Right kidney (tissue), 9 donors: ENCODE results near the gene ATG2B.

Source experiments
- DNase-seq: peaks from one replicate; pipeline ENCODE4 v3.0.0-alpha.2; 2016
- long read RNA-seq, 8 donors: transcript quantifications; one replicate each; lab custom pipeline, GENCODE V29; 2026

The ATG2B gene, protein sequence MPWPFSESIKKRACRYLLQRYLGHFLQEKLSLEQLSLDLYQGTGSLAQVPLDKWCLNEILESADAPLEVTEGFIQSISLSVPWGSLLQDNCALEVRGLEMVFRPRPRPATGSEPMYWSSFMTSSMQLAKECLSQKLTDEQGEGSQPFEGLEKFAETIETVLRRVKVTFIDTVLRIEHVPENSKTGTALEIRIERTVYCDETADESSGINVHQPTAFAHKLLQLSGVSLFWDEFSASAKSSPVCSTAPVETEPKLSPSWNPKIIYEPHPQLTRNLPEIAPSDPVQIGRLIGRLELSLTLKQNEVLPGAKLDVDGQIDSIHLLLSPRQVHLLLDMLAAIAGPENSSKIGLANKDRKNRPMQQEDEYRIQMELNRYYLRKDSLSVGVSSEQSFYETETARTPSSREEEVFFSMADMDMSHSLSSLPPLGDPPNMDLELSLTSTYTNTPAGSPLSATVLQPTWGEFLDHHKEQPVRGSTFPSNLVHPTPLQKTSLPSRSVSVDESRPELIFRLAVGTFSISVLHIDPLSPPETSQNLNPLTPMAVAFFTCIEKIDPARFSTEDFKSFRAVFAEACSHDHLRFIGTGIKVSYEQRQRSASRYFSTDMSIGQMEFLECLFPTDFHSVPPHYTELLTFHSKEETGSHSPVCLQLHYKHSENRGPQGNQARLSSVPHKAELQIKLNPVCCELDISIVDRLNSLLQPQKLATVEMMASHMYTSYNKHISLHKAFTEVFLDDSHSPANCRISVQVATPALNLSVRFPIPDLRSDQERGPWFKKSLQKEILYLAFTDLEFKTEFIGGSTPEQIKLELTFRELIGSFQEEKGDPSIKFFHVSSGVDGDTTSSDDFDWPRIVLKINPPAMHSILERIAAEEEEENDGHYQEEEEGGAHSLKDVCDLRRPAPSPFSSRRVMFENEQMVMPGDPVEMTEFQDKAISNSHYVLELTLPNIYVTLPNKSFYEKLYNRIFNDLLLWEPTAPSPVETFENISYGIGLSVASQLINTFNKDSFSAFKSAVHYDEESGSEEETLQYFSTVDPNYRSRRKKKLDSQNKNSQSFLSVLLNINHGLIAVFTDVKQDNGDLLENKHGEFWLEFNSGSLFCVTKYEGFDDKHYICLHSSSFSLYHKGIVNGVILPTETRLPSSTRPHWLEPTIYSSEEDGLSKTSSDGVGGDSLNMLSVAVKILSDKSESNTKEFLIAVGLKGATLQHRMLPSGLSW (N-terminal part only)
- long read RNA-seq, donor 1, result 0 reads
- long read RNA-seq, donor 2, result 0 reads
- long read RNA-seq, donor 3, result 0 reads
- long read RNA-seq, donor 4, result 0 reads
- long read RNA-seq, donor 5, partial matches to known transcripts, result 70 of 86 reads
- long read RNA-seq, donor 5, other reads (novel, unspliced or antisense), result 16 of 86 reads
- long read RNA-seq, donor 6, result 0 reads
- long read RNA-seq, donor 7, result 0 reads
- long read RNA-seq, donor 8, result 0 reads

DNA sequence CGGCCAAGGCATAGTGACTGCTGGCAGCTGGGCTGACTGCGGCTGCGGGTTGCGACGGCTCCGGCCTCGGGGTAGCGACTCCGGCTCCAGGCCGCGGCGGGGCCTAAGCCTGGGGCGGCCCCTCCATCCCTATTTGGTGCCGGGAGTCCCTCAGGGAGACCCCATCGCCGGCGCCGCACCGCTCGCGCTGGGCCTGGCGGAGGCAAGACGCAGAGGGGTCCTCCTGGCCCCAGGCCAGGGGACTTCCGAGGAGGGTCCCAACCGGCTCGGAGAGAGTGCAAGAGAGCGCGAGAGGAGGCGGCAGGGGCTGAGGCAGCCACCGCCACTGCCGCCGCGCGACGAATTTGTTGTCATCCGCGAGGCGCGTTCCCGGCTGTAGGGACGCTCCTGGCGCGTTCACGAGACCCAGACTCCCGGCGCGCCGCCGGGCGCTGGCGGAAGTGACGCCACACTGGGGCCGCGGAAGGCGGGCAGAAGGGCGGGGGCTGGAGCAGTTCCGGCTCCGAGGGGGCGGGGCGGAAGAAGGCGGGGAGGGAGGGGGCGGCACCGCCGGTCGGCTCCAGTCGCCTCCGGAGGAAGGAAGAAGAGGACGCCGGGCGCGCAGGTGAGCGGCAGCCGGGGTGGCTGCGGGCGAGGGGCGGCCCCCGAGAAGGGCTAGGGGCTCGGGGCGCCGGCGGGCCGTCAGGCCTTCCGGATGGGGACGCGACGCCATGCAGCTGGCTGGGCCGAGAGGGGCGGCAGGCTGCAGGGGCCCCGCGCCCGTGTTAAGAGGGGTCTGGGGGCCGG, at the start of gene ATG2B, which contains the start of gene GSKIP:
Gene ATG2B, minus strand, starts transcription at position 377 of the 786 bp plus-strand sequence. Its CDS starts 365 bp downstream, at position 12.
Gene GSKIP, plus strand, starts transcription at position 562 of the 786 bp plus-strand sequence. CDS start 18,722 bp downstream, outside the sequence.
- DNase-seq, result peak; percentile 93

DNA sequence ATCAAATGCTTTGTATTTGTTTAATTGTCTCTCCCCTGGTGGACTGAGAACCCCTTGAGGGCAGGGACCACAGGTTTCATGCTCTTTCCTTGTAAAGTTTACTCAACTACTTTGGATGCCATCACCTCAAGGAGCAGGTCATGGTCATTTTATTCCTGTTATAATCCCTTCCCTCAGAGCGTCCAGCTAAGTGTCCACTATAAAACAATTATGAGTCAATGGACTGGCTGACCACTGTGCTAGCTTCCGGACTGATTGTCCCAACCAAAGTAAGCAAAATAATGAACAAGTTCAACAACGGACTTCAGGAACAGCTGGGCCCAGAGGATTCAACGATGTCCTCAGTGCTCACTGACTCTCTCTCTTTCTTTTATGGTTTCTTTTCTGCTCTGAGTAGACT, 47.0 kb upstream of the ATG2B start:
- no peak for DNase-seq

DNA sequence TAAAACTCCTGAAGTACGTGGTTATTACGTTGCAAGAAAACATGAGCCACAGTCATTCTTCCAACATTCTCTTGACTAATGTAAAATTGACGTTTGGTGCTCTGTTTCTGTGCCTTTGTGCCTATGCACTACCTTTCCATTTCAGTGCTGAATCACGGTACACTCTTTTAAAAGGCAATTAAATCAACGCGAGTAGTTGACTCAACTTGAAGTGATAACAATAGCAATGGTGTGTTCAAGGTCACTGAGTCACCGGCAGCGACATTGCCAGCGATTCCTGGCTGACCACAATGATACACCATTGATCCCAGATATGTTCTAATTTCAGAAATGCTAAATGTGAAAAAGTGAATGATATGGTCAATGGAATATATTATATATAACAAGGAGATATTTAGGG, 46.6 kb upstream of the ATG2B start:
- no peak for DNase-seq

DNA sequence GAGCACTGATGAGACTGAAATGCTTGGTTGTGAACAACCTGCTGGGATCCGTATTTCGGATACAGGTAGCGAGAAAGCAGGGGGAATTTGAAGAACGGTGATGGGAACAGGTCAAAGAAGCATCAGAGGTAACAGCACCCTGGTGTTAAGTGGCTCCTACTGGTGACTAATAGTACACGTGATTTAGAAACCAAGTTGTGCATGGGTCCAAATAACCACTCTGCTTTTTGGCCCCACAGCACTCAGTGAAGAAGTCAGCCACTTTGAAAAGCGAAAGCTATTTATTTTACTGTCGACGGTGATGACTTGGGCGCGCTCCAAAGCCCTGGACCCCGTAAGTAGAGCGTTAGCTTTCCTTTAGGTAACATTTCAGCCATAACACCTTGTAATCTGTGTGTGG, 45.5 kb upstream of the ATG2B start:
- no peak for DNase-seq

DNA sequence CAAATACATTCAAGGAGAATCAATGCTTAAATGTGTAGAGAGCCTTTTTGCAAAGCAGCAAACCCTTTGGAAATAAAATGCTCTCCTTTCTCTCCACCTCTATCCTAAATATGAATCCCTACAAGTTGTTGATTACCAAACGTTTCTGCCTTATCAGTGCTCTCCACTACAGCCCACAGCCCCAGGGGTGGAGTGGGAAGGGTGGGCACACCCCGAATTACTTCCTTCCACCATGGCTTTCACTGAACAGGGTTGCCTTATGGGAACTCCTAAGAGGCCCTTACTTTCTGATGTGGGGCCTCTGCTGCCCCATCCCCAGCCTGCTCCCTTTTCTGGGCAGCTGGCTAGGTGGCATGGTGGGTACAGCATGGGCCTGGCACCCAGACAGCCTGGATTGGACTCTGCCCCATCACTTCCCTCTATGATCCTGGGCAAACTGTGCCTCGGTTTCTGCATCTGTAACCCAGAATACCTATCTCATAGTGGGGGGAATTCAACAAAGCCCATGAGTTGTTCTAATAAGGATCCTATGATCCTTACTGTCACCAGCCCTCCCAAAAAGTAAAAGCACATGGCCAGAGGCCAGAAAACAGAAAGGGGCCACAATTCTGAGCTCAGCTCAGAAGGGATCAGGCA, 44.9 kb upstream of the ATG2B start:
- no peak for DNase-seq

DNA sequence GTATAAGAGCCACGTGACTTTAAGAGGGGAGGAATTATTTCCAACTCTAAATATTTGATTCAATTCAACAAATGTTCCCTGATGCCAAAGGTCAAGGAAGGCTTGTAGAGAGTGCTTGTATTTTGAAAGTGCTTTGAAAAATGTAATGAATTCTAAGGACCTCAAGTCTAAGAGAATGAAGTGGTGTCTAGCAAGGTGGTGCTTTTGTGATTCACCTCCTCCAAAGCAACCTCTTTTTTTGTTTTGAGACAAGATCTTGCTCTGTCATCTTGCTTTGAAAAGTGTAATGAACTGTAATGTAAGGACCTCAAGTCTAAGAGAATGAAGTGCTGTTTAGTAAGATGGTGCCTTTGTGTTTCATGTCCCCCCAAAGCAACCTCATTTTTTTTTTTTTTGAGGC, 42.5 kb upstream of the ATG2B start:
- DNase-seq, result no peak

DNA sequence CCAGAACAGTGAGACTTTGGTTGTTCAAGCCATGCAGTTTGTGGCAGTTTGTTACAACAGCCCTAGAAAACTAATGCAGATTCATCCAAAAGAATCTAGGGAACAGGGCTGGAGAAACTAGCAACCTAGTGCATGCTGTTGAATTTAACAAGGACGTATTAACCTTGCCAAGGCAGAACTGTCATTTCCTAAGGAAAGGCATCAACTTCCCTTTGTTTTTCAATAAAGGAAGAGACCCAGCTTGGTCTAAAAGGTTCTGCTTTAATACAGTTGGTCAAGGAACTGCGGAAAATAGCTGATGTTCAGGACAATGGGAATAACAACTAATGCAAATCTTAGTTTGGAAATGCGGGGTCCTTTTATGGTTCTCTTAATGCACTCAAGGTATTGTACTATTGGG, 40.3 kb upstream of the ATG2B start:
- DNase-seq, result no peak

DNA sequence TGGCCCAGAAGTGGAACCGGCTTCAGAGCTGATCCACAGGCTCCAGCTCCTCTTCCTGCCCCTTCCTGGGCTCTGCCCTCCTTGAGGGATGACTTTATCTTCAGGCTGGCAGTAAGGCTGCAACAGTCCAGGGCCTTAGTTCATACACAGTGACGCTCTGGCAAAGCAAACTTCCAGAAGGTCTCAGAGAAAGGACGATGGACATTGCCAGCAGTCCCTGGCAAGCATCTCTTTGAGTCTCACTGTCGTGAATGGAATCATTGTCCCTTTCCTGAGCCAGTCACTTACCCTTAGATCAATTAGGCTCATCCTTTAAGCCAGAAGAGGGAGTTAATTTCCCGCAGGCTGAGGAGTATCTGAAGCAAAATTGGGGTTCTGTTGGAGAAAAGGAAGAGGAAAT, 37.4 kb upstream of the ATG2B start:
- DNase-seq, result no peak

DNA sequence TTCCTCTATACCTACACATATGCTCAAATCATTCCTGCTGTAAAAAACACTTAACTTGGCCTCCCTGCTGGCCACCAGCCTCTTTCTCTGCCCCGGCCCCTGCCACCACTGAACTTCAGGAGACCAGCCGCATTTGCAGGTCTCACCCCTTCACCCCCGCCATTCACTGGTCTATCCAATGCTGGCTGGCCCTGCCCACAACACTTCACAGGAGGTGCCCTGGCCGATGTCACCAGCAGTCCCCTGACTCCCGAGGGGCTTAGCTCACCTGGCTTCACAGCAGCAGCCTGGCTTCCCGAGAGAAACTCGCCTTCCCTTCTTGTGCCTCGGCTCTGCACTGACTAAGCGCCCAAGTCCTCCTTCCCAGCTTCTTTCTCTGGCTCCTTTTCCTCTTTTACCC, 36.3 kb upstream of the ATG2B start:
- no peak for DNase-seq

DNA sequence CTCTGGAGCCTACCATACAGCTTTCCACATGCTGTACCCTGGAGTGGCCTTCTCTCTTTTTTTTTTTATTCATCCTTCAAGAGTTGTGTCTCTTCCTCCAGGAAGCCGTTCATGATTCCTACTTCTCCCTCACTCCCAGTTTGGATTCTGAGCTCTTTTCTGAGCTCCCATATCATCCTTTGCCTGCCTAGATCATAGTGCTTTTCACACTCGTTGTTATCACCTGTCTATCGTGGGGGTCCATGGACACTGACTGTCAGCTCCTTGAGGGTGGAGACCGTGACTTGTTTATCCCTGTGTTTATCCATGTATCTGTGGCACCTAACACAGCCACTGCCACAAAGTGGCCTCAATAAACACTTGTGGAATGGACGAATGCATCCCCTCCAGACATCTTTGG, 35.8 kb upstream of the ATG2B start:
- DNase-seq, result no peak

DNA sequence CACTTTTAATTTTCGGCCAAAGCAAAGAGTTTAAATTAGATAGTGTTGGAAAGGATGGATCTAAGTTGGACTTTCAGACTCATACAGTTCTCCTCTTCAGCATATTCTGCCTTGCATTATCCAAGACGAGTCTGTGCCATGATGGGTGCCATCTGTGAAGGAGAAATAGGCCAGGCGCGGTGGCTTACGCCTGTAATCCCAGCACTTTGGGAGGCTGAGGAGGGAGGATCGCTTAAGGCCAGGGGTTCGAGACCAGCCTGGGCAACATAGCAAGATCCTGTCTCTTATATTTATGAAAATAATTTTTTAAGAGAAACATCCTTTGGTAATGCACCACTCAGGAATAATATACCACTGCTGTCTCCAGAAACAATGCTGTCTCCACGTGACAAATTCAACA, 35.3 kb upstream of the ATG2B start:
- no peak for DNase-seq

DNA sequence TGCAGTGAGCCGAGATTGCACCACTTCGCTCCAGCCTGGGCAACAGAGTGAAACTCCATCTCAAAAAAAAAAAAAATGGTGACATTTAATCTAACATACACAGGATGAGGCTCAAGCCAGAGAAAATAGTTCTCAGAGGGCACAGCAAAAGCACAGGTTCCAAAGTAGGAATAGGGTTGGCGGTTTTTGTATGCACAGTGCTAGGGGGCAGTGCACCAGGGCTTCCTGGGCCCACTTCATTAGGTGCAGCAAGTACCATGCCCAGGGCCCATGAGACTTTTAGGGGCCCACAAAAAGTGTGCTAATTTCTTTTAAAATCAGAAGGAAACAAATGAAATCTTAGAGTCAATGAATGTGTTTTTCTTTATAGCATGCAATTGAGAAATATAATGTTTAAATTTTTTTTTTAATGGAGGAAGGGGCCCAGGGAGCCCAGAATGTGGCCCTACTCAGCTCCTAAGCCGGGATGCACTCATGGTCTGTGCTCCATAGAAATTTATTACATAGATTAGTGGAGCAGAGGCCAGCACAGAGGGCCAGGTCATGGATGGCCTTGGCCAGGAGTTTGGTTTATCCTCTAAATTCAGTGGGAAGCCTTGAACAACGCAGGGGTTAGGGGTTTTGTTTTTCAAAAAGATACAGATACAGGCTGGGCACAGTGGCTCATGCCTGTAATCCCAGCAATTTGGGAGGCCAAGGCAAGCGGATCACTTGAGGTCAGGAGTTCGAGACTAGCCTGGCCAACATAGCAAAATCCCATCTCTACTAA, 31.1 kb upstream of the ATG2B start:
- no peak for DNase-seq

DNA sequence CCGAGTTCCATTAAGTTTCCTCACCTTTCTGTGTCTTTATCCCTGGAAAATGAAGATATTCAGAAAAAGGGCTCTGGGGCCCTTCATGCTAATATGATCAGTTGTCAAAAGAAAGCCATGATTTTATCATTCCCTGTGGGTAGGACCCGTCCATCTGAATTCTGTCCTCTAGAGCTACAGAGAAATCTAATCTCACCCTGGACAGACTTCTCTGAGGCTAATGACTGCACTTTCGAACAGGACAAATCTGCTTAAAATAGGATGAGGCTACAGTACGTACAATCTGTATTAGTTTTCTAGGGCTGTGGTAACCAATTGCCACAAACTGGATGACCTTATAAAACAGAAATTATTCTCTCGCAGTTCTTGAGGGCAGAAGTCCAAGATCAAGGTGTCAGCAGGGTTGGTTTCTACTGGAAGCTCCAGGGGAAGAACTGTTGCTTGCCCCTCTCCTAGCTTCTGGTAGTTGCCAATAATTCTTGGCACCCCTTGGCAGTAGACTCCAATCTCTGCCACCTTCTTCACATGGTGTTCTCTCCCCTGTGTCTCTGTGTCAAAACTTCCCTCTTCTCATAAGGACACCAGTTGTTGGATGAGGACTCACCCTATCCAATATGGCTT, 30.0 kb upstream of the ATG2B start:
- no peak for DNase-seq

DNA sequence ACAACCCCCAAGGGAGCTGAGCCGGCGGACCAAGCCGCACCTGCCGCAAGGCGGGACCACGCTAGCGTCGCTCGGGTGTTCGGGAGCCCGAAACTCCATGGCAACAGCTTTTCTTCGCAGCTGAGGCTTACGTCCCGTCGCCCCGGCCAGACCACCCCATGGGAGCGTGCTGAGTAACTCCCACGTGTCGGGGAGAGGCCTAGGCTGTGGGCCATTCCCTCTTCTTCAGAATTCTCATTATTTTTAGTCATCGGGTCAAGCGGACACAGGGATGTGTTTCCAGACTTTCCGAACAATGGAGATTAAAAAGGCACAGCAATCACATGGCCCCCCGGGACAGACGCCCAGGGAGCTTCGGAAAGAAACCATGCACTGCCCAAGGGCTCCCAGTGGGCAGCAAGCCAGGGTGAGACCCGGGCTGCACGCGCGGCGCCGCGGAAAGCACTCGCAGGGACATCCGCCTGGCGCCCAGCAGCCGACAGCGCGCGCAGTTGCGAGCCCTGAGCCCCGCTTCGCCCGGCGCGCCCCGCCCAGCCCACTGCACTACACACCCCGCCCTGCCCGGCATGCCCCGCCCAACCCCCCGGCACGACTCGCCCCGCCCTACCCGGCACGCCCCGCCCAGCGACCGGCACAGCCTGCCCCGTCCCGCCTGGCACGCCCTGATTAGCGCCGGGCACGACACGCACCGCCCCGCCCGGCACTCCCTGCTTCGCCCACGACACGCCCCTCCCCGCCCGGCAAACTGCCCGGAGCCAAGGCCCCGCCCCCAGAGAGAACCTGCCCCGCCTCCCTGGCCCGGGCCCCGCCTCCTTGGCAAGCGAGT, 28.4 kb upstream of the ATG2B start:
- DNase-seq, result peak; percentile 84

DNA sequence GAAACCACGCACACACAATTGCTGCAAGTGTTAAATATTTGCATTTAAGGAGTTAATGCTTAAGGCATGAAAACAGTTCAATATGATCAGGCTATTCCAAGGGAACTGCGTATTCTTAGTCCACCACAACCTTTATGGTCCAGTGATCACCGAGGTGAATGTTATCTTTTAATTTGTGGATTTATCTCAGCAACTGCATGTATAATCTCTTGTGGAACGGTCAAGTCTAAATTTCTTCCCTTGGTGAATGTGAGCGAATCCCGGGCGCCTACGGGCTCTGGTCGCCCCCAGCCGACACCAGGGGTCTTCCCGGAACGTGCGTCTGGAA, 27.8 kb upstream of the ATG2B start:
- no peak for DNase-seq

DNA sequence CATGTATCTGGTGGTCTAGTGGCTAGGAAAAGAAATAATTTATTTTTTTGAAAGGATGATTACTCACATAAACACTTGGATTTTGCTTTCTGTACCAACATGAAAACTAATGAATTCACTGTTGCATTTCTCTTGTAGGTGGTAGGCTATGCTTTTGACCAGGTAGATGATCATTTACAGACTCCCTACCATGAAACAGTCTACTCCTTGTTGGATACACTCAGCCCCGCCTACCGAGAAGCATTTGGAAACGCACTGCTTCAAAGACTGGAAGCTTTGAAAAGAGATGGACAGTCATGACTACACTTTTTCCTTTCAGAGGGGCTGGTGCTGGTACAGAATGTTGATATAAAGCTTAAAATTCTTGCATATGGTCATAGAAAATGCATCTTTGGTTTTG, 22.2 kb upstream of the ATG2B start:
- no peak for DNase-seq

DNA sequence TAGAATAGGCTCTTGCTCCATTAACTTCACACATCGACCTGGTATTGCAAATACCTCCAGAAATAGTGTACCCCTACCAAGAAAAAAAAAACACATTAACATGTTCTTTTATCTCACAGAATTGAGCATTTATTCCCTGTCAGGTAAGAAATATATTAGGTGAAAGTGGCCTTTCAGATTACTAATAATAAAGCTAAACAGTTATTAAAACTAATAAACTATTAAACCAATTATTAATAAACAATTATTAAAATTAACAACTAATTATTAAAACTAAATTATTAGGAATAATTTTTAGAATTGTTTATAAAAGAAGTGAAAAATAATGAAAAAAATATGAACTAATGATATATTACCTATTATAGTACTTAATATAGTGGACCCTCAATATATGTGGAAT, 21.6 kb upstream of the ATG2B start:
- DNase-seq, result no peak

DNA sequence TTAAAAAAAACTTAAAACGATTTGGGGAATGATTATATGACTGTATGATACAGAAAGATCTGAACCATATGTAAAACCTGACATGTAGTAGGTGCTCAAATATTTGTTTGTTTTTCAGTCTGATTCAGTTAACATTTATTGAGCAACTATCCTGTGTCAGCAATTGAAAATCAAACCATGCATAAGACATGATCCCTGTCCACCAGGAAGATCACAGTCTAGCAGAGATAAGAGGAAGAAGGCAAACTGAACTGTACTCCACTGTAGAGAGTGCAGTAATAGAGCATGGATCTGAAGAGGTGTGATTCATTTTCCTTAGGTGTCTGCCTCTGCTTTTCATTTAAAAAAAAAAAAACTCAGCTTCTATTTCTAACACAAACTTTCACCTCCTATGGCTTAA, 20.9 kb upstream of the ATG2B start:
- DNase-seq, result no peak

DNA sequence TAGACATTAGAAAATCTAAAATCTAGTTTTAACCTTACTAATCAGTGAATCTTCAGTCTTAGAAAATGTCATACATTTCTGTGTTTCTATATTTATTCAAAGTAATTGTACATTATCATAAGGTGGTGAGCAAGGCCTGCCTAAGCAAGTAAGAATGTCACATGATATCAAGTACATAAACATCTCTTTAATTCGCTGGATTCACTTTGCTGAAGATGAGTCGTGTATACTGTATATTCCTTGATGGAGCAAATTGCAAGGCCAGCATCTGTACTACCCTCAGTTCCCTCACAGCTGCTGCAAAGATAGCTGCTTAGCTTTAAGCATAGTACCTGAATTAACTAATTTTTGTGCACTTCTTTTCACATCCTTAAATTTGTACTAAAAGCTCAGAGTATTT, 20.3 kb upstream of the ATG2B start:
- DNase-seq, result no peak
